SU-DHL-6 (cell line): ENCODE data around the gene CES4A.

Source experiments
- EZH2phosphoT487 ChIP-seq: fragments of 200-600 bp; sonication (generic), shearing (Covaris generic); conservative IDR thresholded peaks from 2 replicates; pipeline ENCODE4 v1.6.1; 2018; ENCODE audit warnings: mild to moderate bottlenecking, antibody characterized with exemption, low read length, moderate library complexity, mixed read lengths
- TF ChIP-seq, protein P1 (sequence below): fragments of 200-600 bp; sonication (generic); IDR thresholded peaks from one replicate; pipeline ENCODE4 v1.5.1; 2017; ENCODE audit warnings: antibody characterized with exemption, mild to moderate bottlenecking, low read length, moderate library complexity; ENCODE audit not compliant: insufficient read depth, poor library complexity, severe bottlenecking

DNA sequence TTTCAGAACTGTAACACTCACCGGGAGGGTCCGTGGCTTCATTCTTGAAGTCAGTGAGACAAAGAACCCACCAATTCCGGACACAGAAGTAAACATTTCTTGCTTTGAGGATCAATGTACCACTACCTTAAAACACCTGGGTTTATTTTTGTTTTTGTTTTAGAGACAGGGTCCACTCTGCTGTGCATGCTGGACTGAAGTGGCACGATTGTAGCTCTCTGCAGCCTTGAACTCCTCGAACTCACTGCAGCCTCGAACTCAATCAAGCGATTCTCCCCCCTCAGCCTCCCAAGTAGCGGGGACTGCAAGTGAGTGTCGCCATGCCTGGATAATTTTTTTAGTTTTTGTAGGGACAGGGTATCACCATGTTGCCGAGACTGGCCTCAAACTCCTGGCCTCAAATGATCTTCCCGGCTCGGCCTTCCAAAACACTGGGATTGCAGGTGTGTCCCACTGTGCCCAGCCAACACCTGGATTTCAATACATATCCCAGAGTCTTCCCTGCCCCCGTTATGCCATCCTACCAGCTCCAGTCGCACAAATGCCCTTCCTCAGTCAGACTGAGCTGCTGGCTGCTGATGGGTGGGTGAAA is 13.0 kb upstream of the CES4A start:
- no peak for TF ChIP-seq EZH2phosphoT487
- TF ChIP-seq, protein P1, sequence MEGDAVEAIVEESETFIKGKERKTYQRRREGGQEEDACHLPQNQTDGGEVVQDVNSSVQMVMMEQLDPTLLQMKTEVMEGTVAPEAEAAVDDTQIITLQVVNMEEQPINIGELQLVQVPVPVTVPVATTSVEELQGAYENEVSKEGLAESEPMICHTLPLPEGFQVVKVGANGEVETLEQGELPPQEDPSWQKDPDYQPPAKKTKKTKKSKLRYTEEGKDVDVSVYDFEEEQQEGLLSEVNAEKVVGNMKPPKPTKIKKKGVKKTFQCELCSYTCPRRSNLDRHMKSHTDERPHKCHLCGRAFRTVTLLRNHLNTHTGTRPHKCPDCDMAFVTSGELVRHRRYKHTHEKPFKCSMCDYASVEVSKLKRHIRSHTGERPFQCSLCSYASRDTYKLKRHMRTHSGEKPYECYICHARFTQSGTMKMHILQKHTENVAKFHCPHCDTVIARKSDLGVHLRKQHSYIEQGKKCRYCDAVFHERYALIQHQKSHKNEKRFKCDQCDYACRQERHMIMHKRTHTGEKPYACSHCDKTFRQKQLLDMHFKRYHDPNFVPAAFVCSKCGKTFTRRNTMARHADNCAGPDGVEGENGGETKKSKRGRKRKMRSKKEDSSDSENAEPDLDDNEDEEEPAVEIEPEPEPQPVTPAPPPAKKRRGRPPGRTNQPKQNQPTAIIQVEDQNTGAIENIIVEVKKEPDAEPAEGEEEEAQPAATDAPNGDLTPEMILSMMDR = no peak
